ENCODE measurements around the gene SIRT5. TPM values are rescaled to one million over a fixed set of nuclear protein-coding genes. Genes with fewer than 3 reads are reported as not detected.
A peak's percentile ranks its signal among the peaks of the same experiment; 100 is the strongest.

Gene SIRT5
- total RNA-seq, 2 donors from 2014 or later = 10.2 to 11.2 TPM

DNA sequence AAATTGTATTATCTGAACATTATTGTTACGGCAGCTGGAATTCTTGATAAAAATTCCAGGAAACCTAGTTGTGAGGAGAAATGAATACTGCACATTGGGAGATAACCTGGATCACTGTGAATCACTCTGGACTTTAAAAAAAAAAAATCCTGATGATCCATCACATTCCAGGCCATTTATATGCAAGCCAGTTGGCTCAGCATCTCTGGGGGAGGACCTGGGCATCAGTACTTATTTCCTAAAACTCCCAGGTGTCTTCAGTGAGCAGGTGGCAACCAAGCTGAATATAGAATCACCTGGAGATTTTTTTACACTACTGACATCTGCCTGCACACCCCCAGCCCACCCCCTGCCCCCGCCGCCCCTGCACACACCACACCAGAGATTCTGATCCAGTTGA is 39.1 kb upstream of the SIRT5 start:
- Histone ChIP-seq H3K4me1 (no peaks in the 10 kb centered on the region), H3K27ac (no peak overlapping the region), H3K27me3 (no peaks in the 10 kb centered on the region), H3K4me3 (no peak overlapping the region), H3K9me3 (no peaks in the 10 kb centered on the region), H3K36me3 (replicated peaks in 1 of 2; ENCODE audit: insufficient read depth in 1 of 2, low read depth in 2 of 2) (no peaks in the 10 kb centered on the region)
- ATAC-seq = no peak
- intact Hi-C loops (cut with DNase I) = no loop called here
- TF ChIP-seq, protein P1, sequence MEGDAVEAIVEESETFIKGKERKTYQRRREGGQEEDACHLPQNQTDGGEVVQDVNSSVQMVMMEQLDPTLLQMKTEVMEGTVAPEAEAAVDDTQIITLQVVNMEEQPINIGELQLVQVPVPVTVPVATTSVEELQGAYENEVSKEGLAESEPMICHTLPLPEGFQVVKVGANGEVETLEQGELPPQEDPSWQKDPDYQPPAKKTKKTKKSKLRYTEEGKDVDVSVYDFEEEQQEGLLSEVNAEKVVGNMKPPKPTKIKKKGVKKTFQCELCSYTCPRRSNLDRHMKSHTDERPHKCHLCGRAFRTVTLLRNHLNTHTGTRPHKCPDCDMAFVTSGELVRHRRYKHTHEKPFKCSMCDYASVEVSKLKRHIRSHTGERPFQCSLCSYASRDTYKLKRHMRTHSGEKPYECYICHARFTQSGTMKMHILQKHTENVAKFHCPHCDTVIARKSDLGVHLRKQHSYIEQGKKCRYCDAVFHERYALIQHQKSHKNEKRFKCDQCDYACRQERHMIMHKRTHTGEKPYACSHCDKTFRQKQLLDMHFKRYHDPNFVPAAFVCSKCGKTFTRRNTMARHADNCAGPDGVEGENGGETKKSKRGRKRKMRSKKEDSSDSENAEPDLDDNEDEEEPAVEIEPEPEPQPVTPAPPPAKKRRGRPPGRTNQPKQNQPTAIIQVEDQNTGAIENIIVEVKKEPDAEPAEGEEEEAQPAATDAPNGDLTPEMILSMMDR (IDR thresholded peaks at IDR 0.05) = no peak
- TF ChIP-seq POLR2A (IDR thresholded peaks at IDR 0.05) = no peak
- 96 to 97% methylated on average over 3 of the region's 3 CpGs for WGBS, 2 donors
- DNase-seq = no peak

DNA sequence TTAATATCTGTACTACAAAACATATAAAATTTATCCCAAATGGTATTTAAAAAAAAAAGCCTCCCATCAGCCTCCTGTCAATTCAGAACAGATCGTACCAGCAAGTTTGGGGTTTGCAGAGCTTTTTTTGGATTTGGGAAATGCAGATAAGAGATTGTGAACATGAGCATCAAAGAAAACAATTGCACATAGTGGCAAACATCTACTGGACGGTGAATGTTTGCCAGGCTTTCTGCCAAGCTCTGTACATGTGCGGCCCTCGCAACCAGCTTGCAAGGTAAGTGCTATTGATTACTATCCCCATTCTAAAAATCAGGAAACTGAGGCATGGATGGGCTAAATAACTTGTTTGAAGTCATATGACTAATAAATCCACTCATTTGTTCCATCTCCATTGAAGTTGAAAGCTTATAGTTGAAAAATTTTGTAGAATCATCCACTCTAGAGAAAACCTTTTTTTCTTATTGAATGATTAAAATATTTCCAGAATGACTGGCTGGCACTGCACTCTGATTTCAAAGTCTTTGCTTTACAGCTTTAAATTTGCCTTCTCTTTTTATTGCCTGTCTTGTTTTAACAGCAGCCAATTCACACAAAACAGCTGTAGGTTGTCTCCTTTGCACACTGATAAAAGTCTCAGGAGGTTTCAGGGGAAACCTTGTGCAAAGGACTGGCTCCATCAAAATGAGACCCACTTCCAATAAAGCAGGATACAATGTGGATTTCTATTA is 37.4 kb upstream of the SIRT5 start:
- ATAC-seq = no peak
- no peaks in the 10 kb centered on the region for H3K27me3 ChIP-seq
- 81 to 97% methylated on average over 4 of the region's 4 CpGs for WGBS, 2 donors
- no peak overlapping the region for H3K4me3 ChIP-seq
- H3K9me3 ChIP-seq = no peaks in the 10 kb centered on the region
- TF ChIP-seq, protein P1 (IDR thresholded peaks at IDR 0.05) = no peak
- no peak for TF ChIP-seq POLR2A (IDR thresholded peaks at IDR 0.05)
- no peaks in the 10 kb centered on the region for H3K36me3 ChIP-seq (replicated peaks in 1 of 2; ENCODE audit: insufficient read depth in 1 of 2, low read depth in 2 of 2)
- intact Hi-C loops (cut with DNase I) = no loop called here
- H3K4me1 ChIP-seq = no peaks in the 10 kb centered on the region
- H3K27ac ChIP-seq = no peak overlapping the region
- DNase-seq = no peak

DNA sequence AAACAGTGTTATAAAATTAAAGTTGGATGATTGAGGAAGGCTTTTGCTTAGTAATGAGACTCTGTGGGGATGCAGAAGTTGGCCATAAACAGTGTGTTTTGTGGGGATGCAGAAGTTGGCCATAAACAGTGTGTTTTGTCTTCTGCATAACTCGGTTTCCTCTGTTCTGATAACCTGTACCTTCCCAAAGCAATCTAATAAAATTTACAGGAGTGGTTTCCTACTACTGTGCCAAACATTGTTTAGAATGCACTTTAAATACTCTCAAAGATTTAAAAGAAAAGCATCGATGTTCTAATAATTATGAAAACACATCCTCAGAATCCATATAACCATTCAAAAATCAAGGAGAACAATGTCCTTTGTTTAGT is 36.9 kb upstream of the SIRT5 start:
- ATAC-seq (no peak), DNase-seq (no peak)
- no peaks in the 10 kb centered on the region for H3K27me3 ChIP-seq
- intact Hi-C loops (cut with DNase I) = no loop called here
- H3K4me1 ChIP-seq = no peaks in the 10 kb centered on the region
- no peaks in the 10 kb centered on the region for H3K9me3 ChIP-seq
- H3K27ac ChIP-seq = no peak overlapping the region
- 55 to 63% methylated on average over 2 of the region's 2 CpGs for whole genome bisulfite sequencing, 2 donors
- H3K4me3 ChIP-seq = no peak overlapping the region
- TF ChIP-seq, protein P1 (IDR thresholded peaks at IDR 0.05) = no peak
- no peak for TF ChIP-seq POLR2A (IDR thresholded peaks at IDR 0.05)
- H3K36me3 ChIP-seq (replicated peaks in 1 of 2; ENCODE audit: insufficient read depth in 1 of 2, low read depth in 2 of 2) = no peaks in the 10 kb centered on the region

DNA sequence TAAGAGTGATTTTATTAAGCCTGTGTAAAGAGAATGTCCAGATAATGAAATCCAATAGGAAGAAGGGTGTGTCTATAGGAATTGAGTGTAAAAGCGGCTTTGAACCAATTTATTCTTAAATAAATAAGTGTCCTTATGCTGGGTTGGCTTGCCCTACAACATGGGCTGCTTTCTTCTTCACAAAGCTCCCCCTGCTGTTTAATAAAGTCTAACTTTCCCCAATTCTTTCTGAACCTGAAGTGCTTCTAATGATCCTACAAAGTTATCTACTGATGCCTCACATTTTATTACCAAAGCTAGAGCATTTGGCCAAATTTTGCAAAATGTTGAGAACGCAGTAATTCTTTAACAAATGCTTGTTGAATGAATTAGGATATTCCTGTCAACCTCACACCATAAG is 36.3 kb upstream of the SIRT5 start:
- ATAC-seq (no peak), DNase-seq (no peak)
- H3K36me3 ChIP-seq (replicated peaks in 1 of 2; ENCODE audit: insufficient read depth in 1 of 2, low read depth in 2 of 2) = no peaks in the 10 kb centered on the region
- no peak overlapping the region for H3K4me3 ChIP-seq
- WGBS, 2 donors = 53 to 58% methylated on average over 2 of the region's 2 CpGs
- H3K9me3 ChIP-seq = no peaks in the 10 kb centered on the region
- no peaks in the 10 kb centered on the region for H3K27me3 ChIP-seq
- intact Hi-C loops (cut with DNase I) = no loop called here
- no peaks in the 10 kb centered on the region for H3K4me1 ChIP-seq
- H3K27ac ChIP-seq = no peak overlapping the region
- TF ChIP-seq POLR2A (IDR thresholded peaks at IDR 0.05) = no peak
- TF ChIP-seq, protein P1 (IDR thresholded peaks at IDR 0.05) = peak in 6 of 7 experiments; percentile 6 to 55 (median 41)

DNA sequence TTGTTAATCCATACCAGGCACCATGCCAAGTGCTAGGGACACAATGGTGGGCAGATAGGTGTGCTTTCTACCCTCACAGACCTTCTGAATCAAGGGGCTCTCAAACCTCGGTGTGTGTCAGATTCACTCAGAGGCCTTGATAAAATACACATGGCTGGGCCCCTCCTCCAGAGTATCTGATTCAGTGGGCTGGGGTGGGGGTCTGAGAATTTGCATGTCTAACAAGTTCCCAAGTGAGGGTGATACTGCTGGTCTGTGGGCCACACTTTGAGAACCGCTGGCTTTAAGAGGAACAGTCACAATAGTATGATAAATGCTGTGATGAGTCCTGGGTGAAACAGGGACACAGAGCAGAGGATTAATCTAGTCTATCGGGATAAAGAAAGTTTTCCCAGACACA is 35.8 kb upstream of the SIRT5 start:
- TF ChIP-seq, protein P1 (IDR thresholded peaks at IDR 0.05) = no peak
- no peak for TF ChIP-seq POLR2A (IDR thresholded peaks at IDR 0.05)
- Histone ChIP-seq H3K27me3 (no peaks in the 10 kb centered on the region), H3K4me3 (no peak overlapping the region), H3K27ac (no peak overlapping the region), H3K4me1 (no peaks in the 10 kb centered on the region), H3K9me3 (no peaks in the 10 kb centered on the region), H3K36me3 (replicated peaks in 1 of 2; ENCODE audit: insufficient read depth in 1 of 2, low read depth in 2 of 2) (no peaks in the 10 kb centered on the region)
- intact Hi-C loops (cut with DNase I) = no loop called here
- 65 to 67% methylated on average over 3 of the region's 3 CpGs for WGBS, 2 donors
- DNase-seq = no peak
- no peak for ATAC-seq

Data from body of pancreas (tissue), 4 donors.